Ovary (tissue), 9 donors: Measurements from ENCODE around the gene SV2C. TPM values are rescaled to one million over a fixed set of nuclear protein-coding genes. Genes with fewer than 3 reads are reported as not detected.

ENCODE experiments used
- DNase-seq, 5 donors: peaks; one replicate each; pipeline ENCODE4 v3.0.0-alpha.2; 2019 to 2020
- H3K27ac ChIP-seq, 2 donors: fragments of 200-600 bp; one replicate each; pipeline versions ENCODE4 v1.5.1 to v1.8.0; 2019 to 2022
- H3K27me3 ChIP-seq: fragments of 200-600 bp; one replicate; pipeline ENCODE4 v1.8.0; 2022
- H3K36me3 ChIP-seq: fragments of 200-600 bp; sonication (generic); one replicate; pipeline ENCODE4 v1.5.1; 2019
- H3K4me1 ChIP-seq: one replicate; pipeline ENCODE4 v1.8.1; 2013; ENCODE audit warnings: mild to moderate bottlenecking, moderate library complexity; ENCODE audit not compliant: insufficient read depth
- H3K4me3 ChIP-seq: fragments of 200-600 bp; sonication (generic); one replicate; pipeline ENCODE4 v1.5.1; 2017
- H3K9me3 ChIP-seq, 2 donors: fragments of 200-600 bp in 1 of 2; sonication (generic) in 1 of 2; one replicate each; pipeline versions ENCODE4 v1.5.1 to v1.8.1; 2013 to 2019; ENCODE audit warnings: mild to moderate bottlenecking in 1 of 2, moderate library complexity in 1 of 2
- CTCF ChIP-seq, 3 donors: fragments of 450-650 bp in 2 of 3; fragments of 200-600 bp in 1 of 3; IDR thresholded peaks; one replicate each; pipeline versions ENCODE4 v1.5.1 to v1.8.0; 2016 to 2022; ENCODE audit warnings: antibody characterized with exemption in 3 of 3, mild to moderate bottlenecking in 1 of 3
- EP300 ChIP-seq: sonication (generic); formaldehyde crosslinking; IDR thresholded peaks from one replicate; pipeline ENCODE4 v1.6.1; 2017; ENCODE audit warnings: antibody characterized with exemption
- POLR2A ChIP-seq: fragments of 450-650 bp; IDR thresholded peaks from one replicate; pipeline ENCODE4 v1.6.1; 2017; ENCODE audit warnings: antibody characterized with exemption, mild to moderate bottlenecking, moderate library complexity
- WGBS, 3 donors: extraction: QIAGEN DNeasy Blood & Tissue Kit in 1 of 3; methylation state at CpG; one replicate each; pipeline versions ENCODE4 v1.1.5 to v1.1.7; 2013 to 2017; 5-methylcytosine and 5-hydroxymethylcytosine counted together
- intact Hi-C, 4 donors: fragments of 100-400 bp; cut with DNase I; formaldehyde crosslinking; loops; one replicate each; pipeline versions ENCODE4 v1.11.0 to v1.15.1; 2022 to 2023
- polyA plus RNA-seq, 2 donors: library from polyadenylated mRNA; stranded (reverse); fragments of 200-250 nt in 1 of 2; fragments of 350-450 nt in 1 of 2; fragmentation: Illumina TruSeq in 1 of 2; extraction: RNeasy Lipid Tissue Mini Kit (QIAGEN cat#74804) in 1 of 2; gene quantifications; one replicate each; pipeline ENCODE4 v1.2.3, GENCODE V29; 2013 to 2014
- total RNA-seq, 7 donors: library from RNA; depleted of rRNA in 2 of 7; stranded (reverse); fragments of >200 nt in 2 of 7; fragmentation: NEBNext Ultra II Directional in 3 of 7; extraction: Animal tissue kit (Norgen Biotek cat#: 25700) in 3 of 7; gene quantifications; one replicate each; pipeline versions ENCODE4 v1.1.0 to v1.2.4, GENCODE V29; 2016 to 2023
- donor health status: DM: no; HTN: no; CAD: no; lungs with moderate emphysema.
- donor health status: DM: no; HTN: no; CAD: no.
- donor health status: Bipolar disorder and iron deficiency.
- donor health status: DM: yes; HTN: yes; CAD: no.
- donor health status: DM: no; HTN: no; CAD: no.
- donor health status: DM: yes; HTN: yes; CAD: no.

Gene SV2C
- total and polyA plus RNA-seq, 9 donors = 0.10 to 1.3 (median 0.51) TPM

GRCh38 chr5:76210946-76211345 is 127.8 kb downstream of the SV2C start:
- Histone ChIP-seq H3K9me3 (no peaks in the 10 kb centered on the region), H3K27me3 (no peaks in the 10 kb centered on the region), H3K27ac (no peak overlapping the region), H3K36me3 (no peaks in the 10 kb centered on the region), H3K4me3 (no peak overlapping the region), H3K4me1 (no peaks in the 10 kb centered on the region)
- intact Hi-C loops = no loop called here
- TF ChIP-seq POLR2A (no peak), EP300 (no peak), CTCF (IDR thresholded peaks at IDR 0.05) (no peak)
- DNase-seq = no peak

GRCh38 chr5:76213858-76214257 is 130.7 kb downstream of the SV2C start:
- Histone ChIP-seq H3K4me3 (no peak overlapping the region), H3K36me3 (no peaks in the 10 kb centered on the region), H3K9me3 (no peaks in the 10 kb centered on the region), H3K27ac (no peak overlapping the region), H3K27me3 (no peaks in the 10 kb centered on the region), H3K4me1 (no peaks in the 10 kb centered on the region)
- no peak for TF ChIP-seq CTCF (IDR thresholded peaks at IDR 0.05)
- TF ChIP-seq POLR2A = no peak
- no peak for TF ChIP-seq EP300
- no peak for DNase-seq
- intact Hi-C loops = no loop called here
- 88 to 98% (median 89%) methylated on average over 1 of the region's 1 CpG for WGBS, 3 donors

GRCh38 chr5:76216748-76217147 is 133.6 kb downstream of the SV2C start:
- TF ChIP-seq EP300 (no peak), CTCF (IDR thresholded peaks at IDR 0.05) (no peak), POLR2A (no peak)
- Histone ChIP-seq H3K9me3 (no peaks in the 10 kb centered on the region), H3K36me3 (no peaks in the 10 kb centered on the region), H3K4me1 (no peaks in the 10 kb centered on the region), H3K27me3 (no peaks in the 10 kb centered on the region), H3K27ac (no peak overlapping the region), H3K4me3 (no peak overlapping the region)
- 94 to 99% (median 96%) methylated on average over 4 of the region's 4 CpGs for WGBS, 3 donors
- DNase-seq = no peak
- intact Hi-C loops = no loop called here

GRCh38 chr5:76219636-76220035 is 136.5 kb downstream of the SV2C start:
- TF ChIP-seq POLR2A = no peak
- TF ChIP-seq EP300 = no peak
- no peak for TF ChIP-seq CTCF (IDR thresholded peaks at IDR 0.05)
- no peak for DNase-seq
- intact Hi-C loops = no loop called here
- Histone ChIP-seq H3K4me1 (no peaks in the 10 kb centered on the region), H3K27me3 (no peaks in the 10 kb centered on the region), H3K9me3 (no peaks in the 10 kb centered on the region), H3K4me3 (no peak overlapping the region), H3K36me3 (no peaks in the 10 kb centered on the region), H3K27ac (no peak overlapping the region)
- WGBS, 3 donors = 80 to 88% (median 85%) methylated on average over 4 of the region's 4 CpGs

- no peaks in the 10 kb centered on the region for H3K36me3 ChIP-seq
- 63 to 68% (median 67%) methylated on average over 4 of the region's 4 CpGs for WGBS, 3 donors
- TF ChIP-seq EP300 = no peak
- TF ChIP-seq POLR2A = no peak
- TF ChIP-seq CTCF (IDR thresholded peaks at IDR 0.05) = no peak
- no peaks in the 10 kb centered on the region for H3K4me1 ChIP-seq
- intact Hi-C loops = no loop called here
- H3K4me3 ChIP-seq = no peak overlapping the region
- no peak for DNase-seq
- no peak overlapping the region for H3K27ac ChIP-seq
- H3K27me3 ChIP-seq = no peaks in the 10 kb centered on the region
- no peaks in the 10 kb centered on the region for H3K9me3 ChIP-seq
These were observed 138.1 kb downstream of the SV2C start for GRCh38 chr5:76221311-76221710.
